GM19035 (cell line): ENCODE data around the gene TMEM144.

Experiments
- ATAC-seq: cut with Tn5 transposase; IDR thresholded peaks from one replicate; pipeline ENCODE4 v1.9.1; 2021; ENCODE audit not compliant: unreplicated experiment

Gene TMEM144

GRCh38 chr4:158292156-158292555, 81.9 kb downstream of the TMEM144 start:
- no peak for ATAC-seq

GRCh38 chr4:158295053-158295452, 84.8 kb downstream of the TMEM144 start:
- no peak for ATAC-seq

GRCh38 chr4:158297866-158298265, 87.6 kb downstream of the TMEM144 start:
- ATAC-seq = no peak

- no peak for ATAC-seq
These were observed 89.2 kb downstream of the TMEM144 start for GRCh38 chr4:158299459-158300007.

GRCh38 chr4:158300012-158300411, 89.7 kb downstream of the TMEM144 start:
- no peak for ATAC-seq

GRCh38 chr4:158302076-158302866, 92.0 kb downstream of the TMEM144 start:
- no peak for ATAC-seq

- no peak for ATAC-seq
These were observed 94.4 kb downstream of the TMEM144 start for GRCh38 chr4:158304694-158305093.
